HG02759 (cell line): ENCODE measurements around the gene ZC3H18.
A peak's percentile ranks its signal among the peaks of the same experiment; 100 is the strongest.

Source experiments
- ATAC-seq: cut with Tn5 transposase; IDR thresholded peaks from one replicate; pipeline ENCODE4 v1.9.1; 2021; ENCODE audit warnings: mild to moderate bottlenecking, moderate library complexity; ENCODE audit not compliant: unreplicated experiment

ZC3H18 gene

DNA sequence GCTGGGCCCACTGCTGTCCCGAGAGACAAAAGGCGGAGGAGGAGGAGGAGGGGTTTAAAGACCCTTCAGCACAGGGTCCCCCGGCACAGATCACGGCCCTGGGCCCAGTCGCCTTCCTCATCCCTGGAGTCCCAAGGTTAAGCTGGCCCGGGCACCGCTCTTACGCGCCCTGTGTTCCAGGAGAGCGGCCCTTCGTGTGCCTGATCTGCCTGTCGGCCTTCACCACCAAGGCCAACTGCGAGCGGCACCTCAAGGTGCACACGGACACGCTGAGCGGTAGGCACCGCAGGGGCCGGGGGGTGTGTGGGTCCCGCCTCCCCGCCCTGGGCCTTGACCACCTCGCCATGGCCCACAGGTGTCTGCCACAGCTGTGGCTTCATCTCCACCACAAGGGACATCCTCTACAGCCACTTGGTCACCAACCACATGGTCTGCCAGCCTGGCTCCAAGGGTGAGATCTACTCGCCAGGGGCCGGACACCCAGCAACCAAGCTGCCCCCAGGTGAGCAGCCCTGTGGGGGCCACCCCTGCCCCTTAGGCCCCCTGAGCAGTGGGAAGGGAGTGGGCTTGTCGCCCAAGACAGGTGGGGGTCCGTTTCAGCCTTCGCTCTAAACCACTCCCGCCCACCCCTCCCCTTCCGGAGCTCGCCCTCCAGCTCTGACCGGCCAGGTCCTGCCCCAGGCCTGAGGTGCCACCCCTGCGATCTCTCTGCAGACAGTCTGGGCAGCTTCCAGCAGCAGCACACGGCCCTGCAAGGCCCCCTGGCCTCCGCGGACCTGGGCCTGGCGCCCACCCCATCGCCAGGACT is 37.6 kb upstream of the ZC3H18 start:
- no peak for ATAC-seq

DNA sequence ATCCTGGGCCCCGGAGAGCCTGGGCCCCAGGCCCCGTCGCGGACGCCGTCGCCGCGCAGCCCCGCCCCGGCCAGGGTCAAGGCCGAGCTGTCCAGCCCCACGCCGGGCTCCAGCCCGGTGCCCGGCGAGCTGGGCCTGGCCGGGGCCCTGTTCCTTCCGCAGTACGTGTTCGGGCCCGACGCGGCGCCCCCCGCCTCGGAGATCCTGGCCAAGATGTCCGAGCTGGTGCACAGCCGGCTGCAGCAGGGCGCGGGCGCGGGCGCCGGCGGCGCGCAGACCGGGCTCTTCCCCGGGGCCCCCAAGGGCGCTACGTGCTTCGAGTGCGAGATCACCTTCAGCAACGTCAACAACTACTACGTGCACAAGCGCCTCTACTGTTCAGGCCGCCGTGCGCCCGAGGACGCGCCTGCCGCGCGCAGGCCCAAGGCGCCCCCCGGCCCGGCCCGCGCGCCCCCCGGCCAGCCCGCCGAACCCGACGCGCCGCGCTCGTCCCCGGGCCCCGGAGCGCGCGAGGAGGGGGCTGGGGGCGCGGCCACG is 36.8 kb upstream of the ZC3H18 start:
- ATAC-seq = no peak

DNA sequence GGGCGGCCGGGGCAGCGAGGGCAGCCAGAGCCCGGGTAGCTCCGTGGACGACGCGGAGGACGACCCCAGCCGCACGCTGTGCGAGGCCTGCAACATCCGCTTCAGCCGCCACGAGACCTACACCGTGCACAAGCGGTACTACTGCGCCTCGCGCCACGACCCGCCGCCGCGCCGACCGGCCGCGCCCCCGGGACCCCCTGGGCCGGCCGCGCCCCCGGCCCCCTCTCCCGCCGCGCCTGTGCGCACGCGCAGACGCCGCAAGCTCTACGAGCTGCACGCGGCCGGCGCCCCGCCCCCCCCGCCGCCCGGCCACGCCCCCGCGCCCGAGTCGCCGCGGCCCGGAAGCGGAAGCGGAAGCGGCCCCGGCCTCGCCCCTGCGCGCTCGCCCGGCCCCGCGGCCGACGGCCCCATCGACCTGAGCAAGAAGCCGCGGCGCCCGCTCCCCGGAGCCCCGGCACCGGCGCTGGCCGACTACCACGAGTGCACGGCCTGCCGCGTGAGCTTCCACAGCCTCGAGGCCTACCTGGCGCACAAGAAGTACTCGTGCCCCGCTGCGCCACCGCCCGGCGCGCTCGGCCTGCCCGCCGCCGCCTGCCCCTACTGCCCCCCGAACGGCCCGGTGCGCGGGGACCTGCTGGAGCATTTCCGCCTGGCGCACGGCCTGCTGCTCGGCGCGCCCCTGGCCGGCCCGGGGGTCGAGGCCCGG is 36.1 kb upstream of the ZC3H18 start:
- ATAC-seq = peak; percentile 75

DNA sequence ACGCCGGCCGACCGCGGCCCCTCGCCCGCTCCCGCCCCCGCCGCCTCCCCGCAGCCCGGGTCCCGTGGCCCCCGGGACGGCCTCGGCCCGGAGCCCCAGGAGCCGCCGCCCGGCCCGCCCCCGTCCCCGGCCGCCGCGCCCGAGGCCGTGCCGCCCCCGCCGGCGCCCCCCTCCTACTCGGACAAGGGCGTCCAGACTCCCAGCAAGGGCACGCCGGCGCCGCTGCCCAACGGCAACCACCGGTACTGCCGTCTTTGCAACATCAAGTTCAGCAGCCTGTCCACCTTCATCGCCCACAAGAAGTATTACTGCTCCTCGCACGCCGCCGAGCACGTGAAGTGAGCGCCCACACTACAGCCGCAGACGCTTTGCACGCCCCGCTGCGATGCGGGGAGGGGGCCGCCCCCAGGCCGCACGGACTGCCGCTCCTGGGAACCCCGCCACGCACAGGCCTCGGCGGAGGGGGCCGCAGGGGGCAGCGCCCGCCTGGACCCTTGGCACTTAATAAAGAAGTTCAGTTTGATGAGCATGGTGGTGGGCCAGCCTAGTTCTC is 35.5 kb upstream of the ZC3H18 start:
- ATAC-seq = peak; percentile 19

DNA sequence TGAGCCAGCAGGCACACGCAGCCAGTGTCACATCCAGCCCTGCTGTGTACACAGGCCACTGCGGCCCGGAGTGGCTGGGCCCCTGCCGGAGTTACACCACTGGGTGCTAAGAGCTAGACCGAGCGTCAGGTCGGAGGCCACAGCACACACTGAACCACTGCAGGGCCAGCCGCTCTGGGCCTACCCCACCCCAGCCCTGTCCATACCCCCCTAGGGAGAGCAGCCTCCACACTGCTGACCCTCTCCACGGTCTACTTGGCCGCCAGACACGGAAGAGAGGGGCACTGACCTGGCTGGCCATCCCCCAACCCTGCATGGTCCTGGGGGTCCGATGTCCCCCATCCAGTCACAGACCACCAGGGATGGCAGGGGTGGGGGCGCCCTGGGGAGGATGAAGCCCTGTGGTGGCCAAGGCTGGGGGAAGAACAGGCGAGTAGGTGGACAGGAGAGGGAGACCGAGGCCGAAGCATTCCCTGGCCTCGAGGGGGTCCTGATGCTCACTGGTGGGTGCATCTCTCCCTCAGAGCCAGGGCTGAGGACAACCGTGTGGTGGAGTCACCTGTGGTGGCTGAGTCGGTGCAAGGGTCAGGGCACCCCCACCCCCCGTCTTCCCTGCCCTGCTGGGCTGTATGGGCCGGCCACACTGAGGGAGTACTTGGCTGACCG is 34.9 kb upstream of the ZC3H18 start:
- ATAC-seq = no peak

DNA sequence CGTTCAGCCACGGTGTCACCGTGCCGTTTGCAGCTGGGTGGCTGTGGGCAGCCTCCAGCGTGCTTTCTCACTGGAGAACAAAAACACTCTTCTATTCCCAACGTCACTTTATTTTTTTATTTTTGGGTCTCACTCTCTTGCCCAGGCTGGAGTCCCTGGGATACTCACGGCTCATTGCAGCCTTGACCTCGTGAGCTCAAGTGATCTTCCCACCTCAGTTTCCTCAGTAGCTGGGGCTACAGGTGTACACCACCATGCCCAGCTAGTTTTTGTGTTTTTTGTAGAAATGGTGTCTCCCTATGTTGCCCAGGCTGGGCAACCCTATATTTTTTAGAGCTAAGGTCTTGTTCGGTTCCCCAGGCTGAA is 34.4 kb upstream of the ZC3H18 start:
- ATAC-seq = no peak

DNA sequence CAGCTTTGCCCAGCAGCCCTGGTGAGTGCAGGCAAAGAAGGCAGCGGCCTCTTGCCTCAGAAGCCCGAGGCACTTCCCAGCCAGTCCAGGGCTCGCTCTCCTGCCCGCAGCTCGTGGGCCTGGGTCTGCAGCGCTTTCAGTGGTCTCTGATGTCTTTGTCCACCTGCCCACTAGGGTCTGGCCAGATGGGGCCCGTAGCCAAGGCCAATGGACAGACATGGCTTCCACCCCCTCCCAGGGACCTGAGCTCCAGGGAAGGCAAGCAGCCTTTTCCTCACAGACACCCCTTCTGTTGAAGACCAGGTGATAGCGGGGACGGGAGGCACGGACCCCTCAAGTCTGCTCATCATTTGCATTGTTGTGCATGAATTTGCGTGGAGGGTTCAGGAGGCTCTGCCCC is 33.7 kb upstream of the ZC3H18 start:
- ATAC-seq = no peak

DNA sequence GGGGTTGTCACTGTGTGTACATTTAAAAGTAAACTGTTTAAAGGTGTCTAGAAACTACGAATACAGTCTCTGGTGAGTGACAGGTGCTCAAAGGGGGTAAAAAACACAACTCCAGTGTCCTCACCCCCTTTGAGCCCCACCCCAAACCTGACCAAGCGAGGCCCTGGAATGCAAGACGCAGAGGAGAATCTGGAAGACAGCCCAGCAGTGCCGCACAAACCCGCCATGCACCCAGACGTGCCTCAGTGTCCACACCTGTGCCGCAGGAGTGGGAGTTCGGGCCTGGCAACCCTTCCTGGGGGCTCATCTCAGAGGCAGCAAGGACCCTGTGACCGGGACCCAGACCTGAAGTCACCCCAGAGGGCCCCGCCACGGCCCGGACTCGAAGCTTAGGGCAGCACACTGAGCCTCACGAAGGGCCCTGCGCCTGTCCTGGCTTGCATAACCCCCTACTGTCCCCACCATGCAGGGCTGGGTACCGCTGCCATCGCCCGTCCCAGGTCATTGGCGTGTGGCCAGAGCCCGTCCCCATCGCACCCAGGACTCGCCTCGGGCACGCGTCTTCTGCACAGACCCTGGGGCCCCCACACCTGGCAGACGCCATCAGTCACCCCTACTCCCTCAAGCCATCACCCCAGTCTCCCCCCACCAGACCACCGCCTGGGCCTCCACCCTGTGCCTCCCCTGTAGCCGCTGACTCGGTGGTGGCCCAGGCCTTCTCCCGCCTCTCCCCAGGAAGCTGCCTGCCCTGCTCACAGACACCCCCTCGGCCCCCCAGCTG is 33.0 kb upstream of the ZC3H18 start:
- no peak for ATAC-seq

DNA sequence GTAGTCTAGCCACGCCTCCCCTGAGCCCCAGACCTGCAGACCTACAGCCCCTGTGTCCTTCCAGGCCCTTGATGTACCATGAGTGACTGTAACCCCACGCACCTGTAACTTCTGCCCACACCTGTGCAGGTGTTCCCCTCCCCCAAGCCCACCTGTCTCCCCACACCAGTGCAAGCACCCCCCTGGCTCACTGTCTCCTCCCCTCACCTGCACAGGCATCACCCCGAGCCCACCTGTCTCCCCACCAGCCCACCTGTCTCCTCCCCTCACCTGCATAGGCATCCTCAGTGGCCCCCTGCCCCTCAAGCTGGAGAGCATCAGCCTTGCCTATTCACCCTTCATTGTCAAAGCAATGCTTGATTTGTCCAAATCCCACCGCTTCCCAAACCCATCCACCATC is 32.3 kb upstream of the ZC3H18 start:
- ATAC-seq = no peak

DNA sequence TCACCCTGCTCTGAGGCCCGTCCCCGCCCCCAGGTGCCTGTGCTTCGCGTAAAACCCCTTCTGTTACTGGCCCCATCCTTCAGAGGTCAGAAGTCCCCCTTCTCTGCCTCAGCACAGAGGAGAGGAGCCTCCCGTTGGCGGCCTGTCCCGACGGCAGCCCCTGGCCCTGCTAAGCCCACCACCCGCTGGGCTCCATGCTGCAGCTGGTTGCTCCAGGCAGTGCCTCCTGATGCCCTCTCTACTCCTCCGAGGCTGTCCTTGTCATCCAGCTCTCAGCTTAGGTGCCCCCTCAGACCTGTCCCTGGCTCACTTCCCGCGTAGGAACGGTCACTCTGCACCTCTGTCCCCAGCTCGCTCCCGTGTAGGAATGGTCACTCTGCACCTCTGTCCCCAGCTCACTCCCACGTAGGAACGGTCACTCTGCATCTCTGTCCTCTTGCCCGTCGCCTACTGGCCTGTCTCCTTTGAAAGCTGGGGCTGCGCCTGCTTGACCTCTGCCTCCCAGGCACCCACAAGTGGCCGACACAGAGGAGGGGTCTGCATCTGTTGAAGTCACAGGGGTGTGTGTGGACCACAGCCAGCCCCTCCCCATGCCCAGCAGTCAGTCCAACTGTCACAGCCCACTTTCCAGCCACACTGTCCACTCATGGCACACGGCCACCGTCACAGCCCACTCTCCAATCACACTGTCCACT is 31.7 kb upstream of the ZC3H18 start:
- no peak for ATAC-seq

DNA sequence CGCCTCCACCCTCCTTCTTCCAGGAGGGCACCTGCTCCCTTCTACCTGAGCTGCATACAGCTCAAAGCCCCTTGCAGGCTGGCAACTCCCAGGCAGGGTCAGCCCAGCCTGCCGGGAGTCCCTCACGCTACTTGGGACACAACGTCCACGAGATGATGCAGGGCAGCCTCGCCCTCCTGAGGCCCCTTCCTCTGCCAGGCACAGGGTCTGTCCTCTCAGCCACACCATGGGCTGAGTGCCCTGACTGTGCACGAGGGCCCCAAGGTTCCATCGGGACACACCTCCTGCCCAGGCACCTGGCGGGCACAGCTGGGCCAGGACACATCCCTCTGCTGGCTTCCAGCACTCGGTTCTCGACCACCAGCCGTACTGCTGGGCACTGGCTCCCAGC is 30.9 kb upstream of the ZC3H18 start:
- ATAC-seq = no peak

DNA sequence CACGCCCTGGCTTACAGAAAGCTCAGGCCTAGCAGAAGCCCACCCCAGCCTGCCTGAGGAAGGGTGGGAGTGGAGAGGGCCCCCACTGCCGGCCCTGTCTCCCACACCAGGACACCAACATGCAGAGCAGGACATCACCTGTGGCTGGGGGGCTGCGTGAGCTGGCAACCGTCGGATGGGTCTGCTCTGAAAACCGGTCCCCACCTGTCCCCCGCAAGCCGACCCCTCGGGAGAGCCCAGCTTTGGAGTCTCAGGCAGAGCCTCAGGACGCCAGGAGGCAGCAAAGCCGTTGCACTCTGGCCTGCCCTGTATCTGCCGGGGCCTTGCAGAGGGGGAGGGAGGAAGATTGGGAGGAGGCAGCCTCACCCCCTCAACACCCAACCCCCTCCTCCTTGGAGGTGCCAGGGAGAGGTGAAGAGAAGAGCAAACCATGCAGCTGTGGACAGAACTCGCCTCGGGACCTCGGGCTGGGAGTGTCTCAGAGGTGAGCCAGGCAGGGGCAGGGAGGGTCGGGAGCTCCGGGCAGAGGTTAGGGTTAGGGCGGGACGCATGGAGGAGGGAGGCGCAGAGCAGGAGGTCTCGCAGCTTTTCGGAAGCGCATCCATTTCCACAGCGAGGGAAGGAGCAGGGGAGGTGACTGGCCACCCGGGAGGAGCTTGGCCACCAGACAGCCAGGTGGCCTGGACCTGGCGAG is 30.4 kb upstream of the ZC3H18 start:
- no peak for ATAC-seq

DNA sequence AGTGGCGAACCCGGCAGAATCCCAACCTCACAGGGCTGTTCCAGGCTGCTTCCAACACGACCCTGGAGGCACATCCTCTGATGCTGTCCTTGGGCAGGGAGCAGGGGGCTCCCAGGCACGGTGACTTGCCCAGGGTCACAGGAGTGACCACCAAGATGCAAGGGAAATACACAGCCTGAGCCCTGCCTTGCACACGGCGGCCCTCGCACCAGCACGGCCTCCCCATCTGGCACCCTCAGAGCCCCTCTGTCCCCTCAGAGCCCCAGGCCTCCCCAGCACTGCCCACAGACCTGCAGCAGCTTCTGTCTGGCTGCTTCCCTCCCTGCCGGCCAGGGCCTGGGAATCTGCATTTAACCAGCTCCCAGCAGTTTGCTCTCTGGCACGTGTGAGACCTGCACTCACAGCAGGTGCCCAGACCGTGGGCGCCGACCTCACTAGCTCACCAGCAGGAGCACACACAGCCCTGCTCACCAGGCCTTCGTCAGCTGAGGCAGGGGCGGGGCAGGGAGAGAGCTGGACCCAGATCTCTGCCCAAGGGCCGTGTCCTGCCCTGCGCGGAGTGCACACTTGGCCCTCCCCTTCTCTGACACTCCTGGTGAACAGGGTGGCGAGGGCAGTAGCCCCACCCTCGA is 29.7 kb upstream of the ZC3H18 start:
- no peak for ATAC-seq

DNA sequence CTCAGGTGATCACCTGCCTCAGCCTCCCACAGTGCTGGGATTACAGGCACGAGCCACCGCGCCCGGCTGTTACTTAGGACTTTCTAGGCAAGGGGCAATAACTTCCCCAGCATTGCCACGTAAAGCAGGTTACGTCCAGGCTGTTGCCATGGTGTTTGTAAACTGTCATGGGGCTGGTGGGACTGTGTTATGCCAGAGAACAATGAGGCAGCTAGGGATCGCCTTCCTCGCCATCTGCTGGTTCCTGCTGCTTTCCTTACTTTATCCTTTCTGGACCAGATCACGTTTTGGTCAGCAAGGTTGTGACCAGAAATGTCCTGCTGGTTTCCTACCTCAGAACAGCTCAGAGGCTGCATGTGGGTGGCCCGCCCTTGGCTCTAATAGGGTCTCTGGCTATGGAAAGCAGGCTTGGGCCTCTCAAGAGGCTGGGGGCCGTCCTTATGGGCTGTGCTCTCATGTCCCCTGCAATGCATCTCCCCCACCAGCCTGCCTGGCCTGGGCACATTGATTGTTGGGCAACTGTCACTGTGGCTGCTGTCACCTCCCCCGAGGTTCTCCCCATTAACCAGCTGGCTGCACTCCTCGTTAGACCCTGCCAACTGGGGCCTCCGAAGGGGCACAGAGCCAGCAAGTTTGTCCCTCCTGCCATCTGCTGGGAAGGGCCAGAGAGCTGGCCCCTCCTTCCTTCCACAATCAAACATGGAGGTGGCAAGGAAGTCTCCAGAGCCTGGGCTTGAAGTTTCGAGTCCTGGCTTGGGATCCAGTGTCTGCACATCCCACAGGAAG is 28.2 kb upstream of the ZC3H18 start:
- no peak for ATAC-seq

DNA sequence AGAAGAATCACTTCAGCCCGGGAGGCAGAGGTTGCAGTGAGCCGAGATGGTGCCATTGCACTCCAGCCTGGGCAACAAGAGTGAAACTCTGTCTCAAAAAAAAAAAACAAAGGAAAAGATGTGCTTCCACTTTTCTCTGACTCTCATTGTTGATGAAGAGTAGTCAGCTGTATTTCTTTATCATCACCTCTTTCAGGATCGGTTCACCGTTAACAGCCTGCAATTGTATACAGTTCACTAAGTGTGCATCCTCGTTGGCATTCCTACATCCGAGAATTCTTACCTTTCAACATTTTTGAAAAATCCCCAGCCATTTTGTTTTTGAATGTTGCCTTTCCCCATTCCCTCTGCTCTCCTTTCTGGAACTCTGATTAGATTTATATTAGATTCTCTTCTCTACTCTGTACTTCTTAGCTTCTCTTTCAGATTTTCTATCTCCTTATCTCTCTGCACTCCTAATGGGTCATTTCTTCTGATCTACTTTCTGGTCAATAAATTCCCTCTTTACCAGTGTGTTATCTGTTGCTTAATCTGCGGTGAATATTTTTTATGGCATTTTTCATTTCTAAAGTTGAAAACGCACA is 26.9 kb upstream of the ZC3H18 start:
- ATAC-seq = no peak

DNA sequence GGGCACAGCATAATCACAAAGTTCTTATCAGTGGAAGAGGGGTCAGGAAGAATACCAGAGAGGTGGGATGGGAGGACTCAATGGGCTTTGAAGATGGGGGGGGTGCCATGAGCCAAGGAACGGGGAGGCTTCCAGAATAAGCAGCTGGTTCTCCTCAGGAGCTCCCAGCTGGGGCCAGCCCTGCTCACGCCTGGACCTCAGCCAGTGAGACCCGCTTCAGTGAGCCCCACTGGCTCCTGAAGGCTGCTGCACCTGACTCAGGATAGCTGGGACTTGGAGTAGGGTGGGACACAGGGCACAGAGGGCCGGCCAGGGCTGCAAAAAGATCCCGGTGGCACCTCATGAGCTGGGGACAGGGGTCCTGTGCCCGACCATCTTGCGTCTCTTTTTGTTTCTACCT is 24.4 kb upstream of the ZC3H18 start:
- no peak for ATAC-seq

DNA sequence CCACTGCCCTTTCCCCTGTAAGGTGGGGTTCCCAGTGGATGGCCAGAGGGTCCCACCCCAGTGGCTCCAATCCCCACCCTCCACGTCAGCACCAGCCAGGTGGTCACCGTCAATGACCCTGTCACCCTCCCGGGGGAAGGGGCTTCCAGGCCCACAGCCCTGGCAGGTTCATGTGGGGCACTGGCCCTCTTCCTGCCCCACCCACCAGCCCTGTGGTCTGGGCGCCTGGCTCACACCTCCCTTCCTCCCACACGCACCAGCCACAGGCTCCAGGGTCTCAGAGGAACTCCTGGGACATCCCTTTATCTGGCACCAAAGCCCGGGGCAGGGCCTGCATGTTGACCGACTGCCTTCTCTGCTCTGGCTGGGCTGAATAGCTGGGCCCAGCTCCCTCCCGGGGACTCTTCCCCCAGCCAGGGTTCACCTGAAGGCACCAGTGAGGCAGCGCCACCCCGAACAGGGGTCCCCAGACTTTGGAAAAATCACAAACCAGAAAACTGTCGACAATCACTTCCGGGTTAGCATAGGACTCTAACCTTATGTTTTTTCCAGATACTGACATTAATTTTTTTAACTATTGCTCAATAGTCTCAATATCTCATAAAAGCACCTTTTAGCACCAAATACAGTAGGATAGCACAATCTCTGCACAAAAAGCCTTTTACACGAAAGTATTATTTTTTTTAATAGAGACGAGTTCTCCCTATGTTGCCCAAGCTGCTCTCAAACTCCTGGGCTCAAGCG is 21.9 kb upstream of the ZC3H18 start:
- no peak for ATAC-seq
